Caco-2 (cell line): Measurements from ENCODE around the gene SLF2. TPM values are rescaled to one million over a fixed set of nuclear protein-coding genes. Genes with fewer than 3 reads are reported as not detected.

ENCODE experiments used
- BruUV-seq: library from RNA; stranded (reverse); fragments of 400-500 nt; replicated peaks from 2 replicates; lab custom pipeline; 2021; lab: Mats Ljungman, UMichigan
- CTCF ChIA-PET: fragments of 300-600 bp; sonication (Branson Sonifier 250); formaldehyde crosslinking; loops from one replicate; lab custom pipeline; 2022; ENCODE audit warnings: antibody characterized with exemption; lab: Charles Lee
- POLR2A ChIA-PET: fragments of 300-600 bp; sonication (Branson Sonifier 250); formaldehyde crosslinking; loops from one replicate; lab custom pipeline; 2022; ENCODE audit warnings: antibody characterized with exemption; lab: Charles Lee
- DNase-seq, 2 experiments: peaks; one replicate each; pipeline versions ENCODE4 v3.0.0 to v3.0.0-alpha.2; 2020 to 2022
- H3K27me3 ChIP-seq: replicated peaks from 2 replicates; pipeline ENCODE4 v1.6.0; 2011; ENCODE audit warnings: low read length; ENCODE audit not compliant: control insufficient read depth, insufficient read depth
- H3K36me3 ChIP-seq: 2 replicates; pipeline ENCODE4 v1.5.1; 2011; ENCODE audit warnings: low read length; ENCODE audit not compliant: control insufficient read depth, insufficient read depth
- H3K4me1 ChIP-seq: fragments of 250-450 bp; sonication (Bioruptor Pico); 2 replicates; pipeline ENCODE4 v1.5.1; 2020; ENCODE audit warnings: mild to moderate bottlenecking
- H3K4me3 ChIP-seq: 2 replicates; pipeline ENCODE4 v1.5.1; 2011; ENCODE audit warnings: low read depth, mild to moderate bottlenecking, control low read depth, low read length
- H3K9me3 ChIP-seq: fragments of 250-450 bp; sonication (Bioruptor Pico); 2 replicates; pipeline ENCODE4 v1.5.1; 2020; ENCODE audit warnings: mild to moderate bottlenecking, moderate library complexity
- H3K27ac Mint-ChIP-seq: one replicate; pipeline ENCODE4 v1.8.0; 2022; ENCODE audit warnings: mixed read lengths; ENCODE audit not compliant: unreplicated experiment
- H3K27me3 Mint-ChIP-seq: one replicate; pipeline ENCODE4 v1.8.0; 2022; ENCODE audit warnings: mixed read lengths; ENCODE audit not compliant: insufficient read depth, unreplicated experiment
- H3K36me3 Mint-ChIP-seq: one replicate; pipeline ENCODE4 v1.8.0; 2022; ENCODE audit warnings: mild to moderate bottlenecking, mixed read lengths; ENCODE audit not compliant: insufficient read depth, unreplicated experiment
- H3K4me1 Mint-ChIP-seq: one replicate; pipeline ENCODE4 v1.8.0; 2022; ENCODE audit warnings: low read depth, mixed read lengths; ENCODE audit not compliant: unreplicated experiment
- H3K4me3 Mint-ChIP-seq: one replicate; pipeline ENCODE4 v1.8.0; 2022; ENCODE audit warnings: mild to moderate bottlenecking, moderate library complexity, mixed read lengths; ENCODE audit not compliant: unreplicated experiment
- H3K9me3 Mint-ChIP-seq: one replicate; pipeline ENCODE4 v1.8.0; 2022; ENCODE audit warnings: mixed read lengths; ENCODE audit not compliant: unreplicated experiment
- CTCF ChIP-seq, 2 experiments: fragments of 200-600 bp in 1 of 2; IDR thresholded peaks; 1 replicate in 1 of 2; 2 replicates in 1 of 2; pipeline versions ENCODE4 v1.5.1 to v1.8.0; 2011 to 2022; ENCODE audit warnings: antibody characterized with exemption in 1 of 2, control low read depth in 1 of 2, inconsistent platforms in 1 of 2, low read depth in 1 of 2, low read length in 1 of 2, mild to moderate bottlenecking in 1 of 2, moderate library complexity in 1 of 2; ENCODE audit not compliant: insufficient read depth in 1 of 2, severe bottlenecking in 1 of 2, unreplicated experiment in 1 of 2
- intact Hi-C: fragments of 100-400 bp; cut with micrococcal nuclease; formaldehyde crosslinking; loops from one replicate; pipeline ENCODE4 v1.10.0; 2022; ENCODE audit not compliant: unreplicated experiment
- total RNA-seq: library from RNA; stranded (reverse); gene quantifications from 2 replicates; pipeline ENCODE4 v1.2.3, GENCODE V29; 2022

Gene SLF2
- total RNA-seq, 1 experiment from 2014 or later: 25.2 TPM

- Histone ChIP-seq H3K4me3 (no peak overlapping the region), H3K4me1 (peaks cover 6% of the 10 kb centered on the region; the same call in 1 of the 2 replicates), H3K36me3 (peaks cover 2% of the 10 kb centered on the region), H3K27me3 (no peaks in the 10 kb centered on the region), H3K9me3 (no peaks in the 10 kb centered on the region)
- peaks cover 8% of the 10 kb centered on the region for H3K4me1 Mint-ChIP-seq
- POLR2A ChIA-PET: no interaction called here
- CTCF ChIA-PET: no interaction called here
- no peak for DNase-seq
- no peak overlapping the region for H3K27ac Mint-ChIP-seq
- no peak overlapping the region for H3K4me3 Mint-ChIP-seq
- H3K36me3 Mint-ChIP-seq: peaks cover 18% of the 10 kb centered on the region
- H3K9me3 Mint-ChIP-seq: no peaks in the 10 kb centered on the region
- no TSS peak for BruUV-seq
- no peak for TF ChIP-seq CTCF (IDR thresholded peaks at IDR 0.05; ENCODE audit: insufficient read depth in 1 of 2, low read depth in 1 of 2, low read length in 1 of 2, severe bottlenecking in 1 of 2, unreplicated experiment in 1 of 2)
- intact Hi-C loops: no loop called here
- H3K27me3 Mint-ChIP-seq: no peaks in the 10 kb centered on the region
Observed at GRCh38 chr10:101005361-101005760, 92.6 kb downstream of the SLF2 start.

- no peaks in the 10 kb centered on the region for H3K9me3 Mint-ChIP-seq
- H3K27ac Mint-ChIP-seq: no peak overlapping the region
- H3K4me1 ChIP-seq: peaks cover under 1% of the 10 kb centered on the region; the same call in 1 of the 2 replicates
- peaks cover 4% of the 10 kb centered on the region for H3K4me1 Mint-ChIP-seq
- no peak for DNase-seq
- H3K9me3 ChIP-seq: no peaks in the 10 kb centered on the region
- H3K27me3 Mint-ChIP-seq: no peaks in the 10 kb centered on the region
- CTCF ChIA-PET: interaction anchor here (0.8 kb wide), 1 partner anchor 9 kb away, joined by 3 read pairs; no protein-coding TSS in a partner anchor
- no peak overlapping the region for H3K4me3 Mint-ChIP-seq
- no peak for TF ChIP-seq CTCF (IDR thresholded peaks at IDR 0.05; ENCODE audit: insufficient read depth in 1 of 2, low read depth in 1 of 2, low read length in 1 of 2, severe bottlenecking in 1 of 2, unreplicated experiment in 1 of 2)
- POLR2A ChIA-PET: interaction anchor here (0.6 kb wide), 1 partner anchor 24 kb away, joined by 5 read pairs; no protein-coding TSS in a partner anchor
- no TSS peak for BruUV-seq
- H3K36me3 Mint-ChIP-seq: peaks cover 14% of the 10 kb centered on the region
- peaks cover 2% of the 10 kb centered on the region for H3K36me3 ChIP-seq
- H3K4me3 ChIP-seq: no peak overlapping the region
- no peaks in the 10 kb centered on the region for H3K27me3 ChIP-seq
- intact Hi-C loops: no loop called here
Observed at GRCh38 chr10:101005869-101006567, 93.3 kb downstream of the SLF2 start.

GRCh38 chr10:101006593-101007098, 93.9 kb downstream of the SLF2 start:
- POLR2A ChIA-PET: interaction anchor here (0.6 kb wide), 1 partner anchor 24 kb away, joined by 5 read pairs; no protein-coding TSS in a partner anchor
- intact Hi-C loops: no loop called here
- BruUV-seq: TSS peak; percentile 15

More at GRCh38 chr10:101006593-101007098, 93.9 kb downstream of the SLF2 start:
- Histone ChIP-seq H3K4me1 (no peaks in the 10 kb centered on the region), H3K9me3 (no peaks in the 10 kb centered on the region), H3K36me3 (peaks cover 2% of the 10 kb centered on the region), H3K27me3 (no peaks in the 10 kb centered on the region), H3K4me3 (no peak overlapping the region)
- Mint-ChIP-seq H3K27ac (no peak overlapping the region), H3K36me3 (peaks cover 11% of the 10 kb centered on the region), H3K9me3 (no peaks in the 10 kb centered on the region), H3K27me3 (no peaks in the 10 kb centered on the region), H3K4me1 (no peaks in the 10 kb centered on the region), H3K4me3 (no peak overlapping the region)
- CTCF ChIA-PET: interaction anchor here (0.8 kb wide), 1 partner anchor 9 kb away, joined by 3 read pairs; no protein-coding TSS in a partner anchor
- no peak for TF ChIP-seq CTCF (IDR thresholded peaks at IDR 0.05; ENCODE audit: insufficient read depth in 1 of 2, low read depth in 1 of 2, low read length in 1 of 2, severe bottlenecking in 1 of 2, unreplicated experiment in 1 of 2)
- DNase-seq: no peak
